K562 (cell line): Measurements from ENCODE around the gene SOX4. TPM values are rescaled to one million over a fixed set of nuclear protein-coding genes. Genes with fewer than 3 reads are reported as not detected.

ENCODE experiments used
- ATF1 ChIP-seq, 2 experiments: fragments of 450-650 bp in 1 of 2; IDR thresholded peaks; 2 replicates each; pipeline ENCODE4 v1.6.1; 2016; ENCODE audit warnings: missing compliant biosample characterization in 1 of 2, missing genetic modification characterization in 1 of 2
- CSDE1 ChIP-seq, 2 experiments: fragments of 450-650 bp; IDR thresholded peaks; 2 replicates each; pipeline ENCODE4 v1.6.1; 2016; ENCODE audit warnings: mild to moderate bottlenecking in 1 of 2
- MECOM ChIP-seq: fragments of 250-450 bp; sonication (Bioruptor Pico); IDR thresholded peaks from 2 replicates; pipeline ENCODE4 v1.8.0; 2022; ENCODE audit warnings: inconsistent platforms
- WHSC1 ChIP-seq: IDR thresholded peaks from one replicate; pipeline ENCODE4 v1.6.1; 2012; ENCODE audit warnings: low read length, control low read depth, inconsistent platforms
- polyA plus RNA-seq, 8 experiments: library from polyadenylated mRNA; depleted of rRNA in 4 of 8; stranded (reverse) in 5 of 8; unstranded in 3 of 8; fragments of >200 nt; fragmentation: Nextera tagmentation in 2 of 8; fragmentation: Illumina TruSeq in 1 of 8; extraction: Ambion mirVana in 2 of 8; extraction: Trizol in 1 of 8; gene quantifications; 2 replicates each; pipeline versions ENCODE4 v1.2.1 to v1.2.3, GENCODE V29; 2011 to 2014; ENCODE audit warnings: inconsistent platforms in 1 of 8, missing spikeins in 1 of 8
- total RNA-seq, 7 experiments: library from RNA; depleted of rRNA in 6 of 7; stranded (reverse); fragments of >200 nt in 6 of 7; fragmentation: Illumina TruSeq in 2 of 7; extraction: Trizol in 2 of 7; gene quantifications; 2 replicates each; pipeline versions ENCODE4 v1.2.1 to v1.2.3, GENCODE V29; 2011 to 2021; ENCODE audit warnings: low replicate concordance in 1 of 7
- TF ChIP-seq, protein P1 (sequence below), 2 experiments: fragments of 450-650 bp; IDR thresholded peaks; 2 replicates each; pipeline ENCODE4 v1.6.1; 2018; ENCODE audit warnings: mild to moderate bottlenecking in 2 of 2, low read depth in 1 of 2; ENCODE audit not compliant: partially characterized antibody in 2 of 2
- TF ChIP-seq, protein P2 (sequence below): fragments of 250-450 bp; sonication (Bioruptor Pico); IDR thresholded peaks from 2 replicates; pipeline ENCODE4 v1.8.0; 2022; ENCODE audit warnings: moderate library complexity, mild to moderate bottlenecking, inconsistent platforms

The SOX4 gene
- total and polyA plus RNA-seq, 9 of the 15 experiments (the other 6 are each of a cell fraction or from before 2014, with no cell fraction given) = 0.03 to 0.29 (median 0.04) TPM

DNA sequence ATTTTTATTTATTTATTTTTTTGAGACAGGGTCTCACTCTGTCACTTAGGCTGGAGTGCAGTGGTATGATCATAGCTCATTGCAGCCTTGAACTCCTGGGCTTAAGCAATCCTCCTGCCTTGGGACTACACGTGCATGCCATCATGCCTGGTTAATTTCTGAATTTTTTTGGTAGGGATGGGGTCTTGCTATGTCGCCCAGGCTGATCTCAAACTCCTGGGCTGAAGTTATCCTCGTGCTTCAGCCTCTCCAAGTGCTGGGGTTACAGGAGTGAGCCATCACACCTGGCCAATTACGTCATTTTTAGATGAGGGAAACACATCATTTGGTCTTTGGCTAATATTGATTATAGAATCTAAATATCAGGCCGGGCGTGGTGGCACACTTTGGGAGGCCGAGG, 32.1 kb downstream of the SOX4 start (continued):
- TF ChIP-seq, protein P1, sequence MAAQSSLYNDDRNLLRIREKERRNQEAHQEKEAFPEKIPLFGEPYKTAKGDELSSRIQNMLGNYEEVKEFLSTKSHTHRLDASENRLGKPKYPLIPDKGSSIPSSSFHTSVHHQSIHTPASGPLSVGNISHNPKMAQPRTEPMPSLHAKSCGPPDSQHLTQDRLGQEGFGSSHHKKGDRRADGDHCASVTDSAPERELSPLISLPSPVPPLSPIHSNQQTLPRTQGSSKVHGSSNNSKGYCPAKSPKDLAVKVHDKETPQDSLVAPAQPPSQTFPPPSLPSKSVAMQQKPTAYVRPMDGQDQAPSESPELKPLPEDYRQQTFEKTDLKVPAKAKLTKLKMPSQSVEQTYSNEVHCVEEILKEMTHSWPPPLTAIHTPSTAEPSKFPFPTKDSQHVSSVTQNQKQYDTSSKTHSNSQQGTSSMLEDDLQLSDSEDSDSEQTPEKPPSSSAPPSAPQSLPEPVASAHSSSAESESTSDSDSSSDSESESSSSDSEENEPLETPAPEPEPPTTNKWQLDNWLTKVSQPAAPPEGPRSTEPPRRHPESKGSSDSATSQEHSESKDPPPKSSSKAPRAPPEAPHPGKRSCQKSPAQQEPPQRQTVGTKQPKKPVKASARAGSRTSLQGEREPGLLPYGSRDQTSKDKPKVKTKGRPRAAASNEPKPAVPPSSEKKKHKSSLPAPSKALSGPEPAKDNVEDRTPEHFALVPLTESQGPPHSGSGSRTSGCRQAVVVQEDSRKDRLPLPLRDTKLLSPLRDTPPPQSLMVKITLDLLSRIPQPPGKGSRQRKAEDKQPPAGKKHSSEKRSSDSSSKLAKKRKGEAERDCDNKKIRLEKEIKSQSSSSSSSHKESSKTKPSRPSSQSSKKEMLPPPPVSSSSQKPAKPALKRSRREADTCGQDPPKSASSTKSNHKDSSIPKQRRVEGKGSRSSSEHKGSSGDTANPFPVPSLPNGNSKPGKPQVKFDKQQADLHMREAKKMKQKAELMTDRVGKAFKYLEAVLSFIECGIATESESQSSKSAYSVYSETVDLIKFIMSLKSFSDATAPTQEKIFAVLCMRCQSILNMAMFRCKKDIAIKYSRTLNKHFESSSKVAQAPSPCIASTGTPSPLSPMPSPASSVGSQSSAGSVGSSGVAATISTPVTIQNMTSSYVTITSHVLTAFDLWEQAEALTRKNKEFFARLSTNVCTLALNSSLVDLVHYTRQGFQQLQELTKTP (IDR thresholded peaks at IDR 0.05; ENCODE audit: low read depth in 1 of 2, partially characterized antibody in 2 of 2) = no peak
- TF ChIP-seq, protein P2, sequence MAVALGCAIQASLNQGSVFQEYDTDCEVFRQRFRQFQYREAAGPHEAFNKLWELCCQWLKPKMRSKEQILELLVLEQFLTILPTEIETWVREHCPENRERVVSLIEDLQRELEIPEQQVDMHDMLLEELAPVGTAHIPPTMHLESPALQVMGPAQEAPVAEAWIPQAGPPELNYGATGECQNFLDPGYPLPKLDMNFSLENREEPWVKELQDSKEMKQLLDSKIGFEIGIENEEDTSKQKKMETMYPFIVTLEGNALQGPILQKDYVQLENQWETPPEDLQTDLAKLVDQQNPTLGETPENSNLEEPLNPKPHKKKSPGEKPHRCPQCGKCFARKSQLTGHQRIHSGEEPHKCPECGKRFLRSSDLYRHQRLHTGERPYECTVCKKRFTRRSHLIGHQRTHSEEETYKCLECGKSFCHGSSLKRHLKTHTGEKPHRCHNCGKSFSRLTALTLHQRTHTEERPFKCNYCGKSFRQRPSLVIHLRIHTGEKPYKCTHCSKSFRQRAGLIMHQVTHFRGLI = no peak
- TF ChIP-seq MECOM (no peak), CSDE1 (IDR thresholded peaks at IDR 0.05) (no peak), WHSC1 (no peak), ATF1 (CRISPR knock-in tag; IDR thresholded peaks at IDR 0.05) (no peak), ATF1 (tag; IDR thresholded peaks at IDR 0.05) (no peak)
- TF ChIP-seq, all 486 proteins: peak for 0
